Aorta (tissue), 5 donors: ENCODE measurements around the gene STRADB. TPM values are rescaled to one million over a fixed set of nuclear protein-coding genes. Genes with fewer than 3 reads are reported as not detected.

Experiments used
- ATAC-seq: fragments of 200-7000 bp; cut with Tn5 transposase; one replicate; pipeline ENCODE4 v1.9.1; 2022; ENCODE audit warnings: moderate library complexity; ENCODE audit not compliant: low FRiP score
- DNase-seq, 2 donors: peaks; one replicate each; pipeline ENCODE4 v3.0.0-alpha.2; 2020
- H3K27ac ChIP-seq, 2 donors: one replicate each; pipeline ENCODE4 v1.5.1; 2013; ENCODE audit warnings: low read length in 2 of 2, mild to moderate bottlenecking in 2 of 2, moderate library complexity in 2 of 2, control low read depth in 1 of 2, inconsistent platforms in 1 of 2, low read depth in 1 of 2
- H3K27me3 ChIP-seq, 2 donors: one replicate each; pipeline ENCODE4 v1.6.1; 2013; ENCODE audit warnings: control low read depth in 1 of 2, low read length in 1 of 2, mild to moderate bottlenecking in 1 of 2, moderate library complexity in 1 of 2; ENCODE audit not compliant: insufficient read depth in 2 of 2, control insufficient read depth in 1 of 2
- H3K36me3 ChIP-seq, 2 donors: one replicate each; pipeline ENCODE4 v1.6.1; 2013; ENCODE audit warnings: control low read depth in 1 of 2, low read length in 1 of 2, mild to moderate bottlenecking in 1 of 2; ENCODE audit not compliant: insufficient read depth in 2 of 2, control insufficient read depth in 1 of 2
- H3K4me1 ChIP-seq, 2 donors: one replicate each; pipeline ENCODE4 v1.6.1; 2013; ENCODE audit warnings: low read length in 2 of 2, control low read depth in 1 of 2, mild to moderate bottlenecking in 1 of 2, moderate library complexity in 1 of 2; ENCODE audit not compliant: insufficient read depth in 2 of 2, control insufficient read depth in 1 of 2
- H3K4me3 ChIP-seq, 2 donors: one replicate each; pipeline ENCODE4 v1.5.1; 2013; ENCODE audit warnings: low read length in 2 of 2, control low read depth in 1 of 2, mild to moderate bottlenecking in 1 of 2
- H3K9me3 ChIP-seq: one replicate; pipeline ENCODE4 v1.6.1; 2013; ENCODE audit warnings: mild to moderate bottlenecking, low read length; ENCODE audit not compliant: control insufficient read depth
- WGBS, 2 donors: extraction: QIAGEN DNeasy Blood & Tissue Kit; methylation state at CpG; one replicate each; pipeline ENCODE4 v1.1.7; 2013; 5-methylcytosine and 5-hydroxymethylcytosine counted together
- intact Hi-C, 2 donors: fragments of 100-400 bp; cut with DNase I; formaldehyde crosslinking; loops; one replicate each; pipeline versions ENCODE4 v1.14.2 to v1.15.0; 2022
- polyA plus RNA-seq, 2 donors: library from polyadenylated mRNA; stranded (reverse); fragments of 200-250 nt; gene quantifications; one replicate each; pipeline ENCODE4 v1.2.3, GENCODE V29; 2013
- total RNA-seq, 2 donors: library from RNA; stranded (reverse); fragmentation: NEBNext Ultra II Directional; extraction: Animal tissue kit (Norgen Biotek cat#: 25700); gene quantifications; one replicate each; pipeline ENCODE4 v1.2.1, GENCODE V29; 2021
- donor health status: healthy with polysubstance abuse.
- donor health status: Bipolar disorder and iron deficiency.
- donor health status: DM: no; HTN: no; CAD: no.
- donor health status: DM: no; HTN: no; CAD: no.
- donor health status: DM: yes; HTN: yes; CAD: no.

The STRADB gene
- total and polyA plus RNA-seq, 4 donors = 15.5 to 29.7 (median 16.7) TPM

DNA sequence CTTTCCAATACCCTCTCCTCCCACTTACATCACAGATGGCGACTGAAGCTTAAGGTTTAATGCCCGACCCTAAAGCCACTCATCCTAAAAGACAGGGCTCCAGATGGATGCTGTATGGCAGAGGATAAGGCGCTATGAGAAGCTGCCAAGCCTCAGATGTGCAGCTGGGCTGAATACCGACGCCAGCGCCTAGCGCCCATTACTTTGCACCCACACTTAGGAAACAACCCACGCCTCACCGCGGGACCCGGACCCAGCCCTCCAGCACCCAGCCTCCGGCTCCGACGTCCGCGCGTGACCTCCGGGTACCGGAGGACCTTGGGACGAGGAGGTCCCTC lies 617 bp upstream of the STRADB start:
- DNase-seq (no peak), ATAC-seq (peak; percentile 64)
- Histone ChIP-seq H3K9me3 (no peaks in the 10 kb centered on the region), H3K27me3 (no peaks in the 10 kb centered on the region), H3K4me3 (peak overlapping the region; percentile 78 to 98), H3K4me1 (peaks cover 6 to 8% of the 10 kb centered on the region in 2 donors), H3K36me3 (no peaks in the 10 kb centered on the region), H3K27ac (peak overlapping the region in 1 of 2 donors; percentile 77)
- WGBS, 2 donors = 1% methylated on average over 17 to 20 of the region's 20 CpGs
- intact Hi-C loops = loop anchor here (2.0 to 10.0 kb wide), 4 partner anchors 44 to 216 kb away; no protein-coding TSS in a partner anchor

DNA sequence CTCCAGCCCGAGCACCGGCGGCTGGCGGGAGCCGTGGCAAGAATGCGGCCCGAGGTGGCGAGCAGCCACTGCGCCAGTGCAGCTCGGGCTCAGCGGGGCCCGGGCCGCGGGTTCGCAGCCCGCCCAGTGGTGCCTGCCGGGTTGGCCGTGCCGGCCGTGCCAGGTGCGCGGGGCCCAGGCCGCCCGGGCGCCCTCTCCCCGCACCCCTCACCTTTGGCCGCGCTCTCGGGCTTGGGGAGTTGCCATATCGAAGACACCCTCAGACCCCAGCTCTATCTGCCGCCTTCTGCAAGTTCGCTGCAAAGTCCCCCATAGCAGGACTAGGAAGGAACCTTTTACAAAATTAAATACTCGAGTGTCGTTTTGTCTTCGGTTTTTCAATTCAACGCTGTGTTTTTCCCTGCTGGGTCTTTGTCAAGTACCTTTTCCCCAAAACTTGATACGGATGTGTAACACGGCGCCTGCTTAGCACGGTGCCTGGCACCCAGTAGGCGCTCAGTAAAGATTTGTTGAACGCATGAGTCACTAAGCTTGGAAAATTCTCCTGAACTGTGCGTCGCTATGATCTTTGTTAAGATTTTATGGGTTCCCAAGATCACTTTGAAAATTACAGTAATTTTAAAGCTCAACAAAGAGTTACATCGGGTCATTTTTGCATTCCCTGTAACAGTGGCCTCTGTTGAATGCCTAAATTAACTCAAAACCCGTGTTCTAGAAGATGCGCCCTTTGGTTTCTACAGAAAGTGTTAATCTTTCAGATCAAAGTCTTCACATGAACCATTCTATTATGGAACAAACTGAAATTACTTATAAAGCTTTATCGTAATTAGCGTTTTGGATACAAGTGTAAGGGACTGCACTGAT lies 750 bp downstream of the STRADB start:
- Histone ChIP-seq H3K27ac (peak overlapping the region in 1 of 2 donors; percentile 71), H3K9me3 (no peaks in the 10 kb centered on the region), H3K4me1 (peaks cover 6% of the 10 kb centered on the region in 2 donors), H3K27me3 (no peaks in the 10 kb centered on the region), H3K36me3 (no peaks in the 10 kb centered on the region), H3K4me3 (peak overlapping the region; percentile 89 to 98)
- intact Hi-C loops = loop anchor here (5.0 to 10.0 kb wide), 3 partner anchors 45 to 217 kb away; no protein-coding TSS in a partner anchor
- DNase-seq = no peak
- ATAC-seq = peak; percentile 51
- whole genome bisulfite sequencing, 2 donors = 8 to 14% methylated on average over 33 to 49 of the region's 49 CpGs

DNA sequence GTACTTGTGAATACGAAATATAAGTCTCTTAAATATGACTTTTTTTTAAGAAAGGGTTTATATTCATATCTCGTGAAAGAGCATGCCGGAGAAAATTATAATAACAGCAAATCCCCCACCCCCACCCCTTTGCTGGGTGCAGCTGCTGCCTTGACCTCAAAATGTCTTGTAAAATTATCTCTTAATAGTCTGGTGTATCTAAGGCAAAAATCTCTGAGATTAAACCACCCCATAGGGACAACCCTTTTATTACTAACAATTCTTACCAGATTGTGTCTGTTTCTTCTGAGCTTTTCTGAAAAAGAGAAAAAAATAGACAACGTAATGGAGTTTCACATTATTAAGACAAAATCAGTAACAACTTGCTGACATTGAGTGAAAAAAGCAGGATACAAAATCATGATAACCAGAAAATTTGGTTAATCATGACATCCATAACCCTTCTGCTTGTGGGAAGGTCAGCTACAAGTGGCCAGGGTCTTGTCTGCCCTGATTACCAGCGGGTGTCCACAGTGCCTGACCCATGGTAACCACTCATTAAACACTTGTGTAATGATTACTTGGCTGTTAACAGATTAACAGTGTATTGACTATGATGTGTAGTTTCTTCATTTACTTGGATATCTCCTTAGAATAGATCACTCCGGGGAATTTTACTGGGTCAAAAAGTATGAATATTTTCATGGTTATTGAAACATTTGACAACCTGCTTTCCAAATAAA lies 1.5 kb downstream of the STRADB start:
- Histone ChIP-seq H3K4me3 (no peak overlapping the region), H3K27ac (no peak overlapping the region), H3K4me1 (peaks cover 0 to 6% of the 10 kb centered on the region in 2 donors), H3K9me3 (no peaks in the 10 kb centered on the region), H3K27me3 (no peaks in the 10 kb centered on the region), H3K36me3 (no peaks in the 10 kb centered on the region)
- intact Hi-C loops = loop anchor here (5.0 to 10.0 kb wide), 3 partner anchors 46 to 218 kb away; no protein-coding TSS in a partner anchor
- WGBS, 2 donors = 93 to 96% methylated on average over 6 of the region's 6 CpGs
- ATAC-seq (no peak), DNase-seq (no peak)

DNA sequence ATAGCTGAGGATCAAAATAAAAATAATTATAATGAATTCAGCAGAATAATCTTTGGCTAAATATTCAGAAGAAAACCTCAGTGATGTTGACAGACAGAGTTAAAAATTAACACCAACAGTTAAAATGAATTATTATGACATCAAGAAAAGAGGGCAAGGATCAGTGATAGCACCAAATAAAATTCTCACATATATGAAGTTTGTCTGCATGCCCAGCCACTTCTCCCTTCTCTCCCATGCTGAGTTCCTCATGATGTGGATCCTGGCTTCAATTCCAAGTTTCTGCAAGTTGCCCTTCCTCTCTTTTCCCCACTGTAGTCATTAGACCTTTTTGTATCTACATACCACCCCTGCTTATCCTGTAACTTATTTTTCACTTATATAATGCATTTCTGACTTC lies 6.8 kb downstream of the STRADB start:
- Histone ChIP-seq H3K9me3 (no peaks in the 10 kb centered on the region), H3K27me3 (no peaks in the 10 kb centered on the region), H3K36me3 (peaks cover 0 to 2% of the 10 kb centered on the region in 2 donors), H3K4me3 (no peak overlapping the region), H3K4me1 (no peaks in the 10 kb centered on the region), H3K27ac (no peak overlapping the region)
- ATAC-seq (no peak), DNase-seq (no peak)
- intact Hi-C loops = loop anchor here in 1 of 2 donors (10.0 kb wide), 2 partner anchors 176 to 224 kb away; no protein-coding TSS in a partner anchor

DNA sequence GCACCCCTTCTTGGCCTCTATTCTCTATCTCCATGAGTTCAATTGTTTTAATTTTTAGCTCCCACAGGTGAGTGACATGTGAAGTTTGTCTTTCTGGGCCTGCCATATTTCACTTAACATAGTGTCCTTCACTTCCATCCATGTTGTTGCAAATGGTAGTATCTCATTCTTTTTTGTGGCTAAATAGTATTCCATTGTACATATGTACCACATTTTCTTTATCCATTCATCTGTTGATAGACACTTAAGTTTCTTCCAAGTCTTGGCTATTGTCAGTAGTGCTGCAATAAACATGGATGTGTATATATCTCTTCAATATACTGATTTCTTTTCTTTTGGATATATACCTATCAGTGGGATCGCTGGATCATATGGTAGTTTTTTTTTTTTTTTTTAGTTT lies 9.0 kb downstream of the STRADB start:
- DNase-seq = no peak
- Histone ChIP-seq H3K27me3 (no peaks in the 10 kb centered on the region), H3K4me1 (no peaks in the 10 kb centered on the region), H3K4me3 (no peak overlapping the region), H3K27ac (no peak overlapping the region), H3K9me3 (no peaks in the 10 kb centered on the region), H3K36me3 (peaks cover 0 to 4% of the 10 kb centered on the region in 2 donors)
- intact Hi-C loops = no loop called here
- ATAC-seq = no peak
- 100% methylated on average over 1 of the region's 1 CpG for WGBS, 2 donors

DNA sequence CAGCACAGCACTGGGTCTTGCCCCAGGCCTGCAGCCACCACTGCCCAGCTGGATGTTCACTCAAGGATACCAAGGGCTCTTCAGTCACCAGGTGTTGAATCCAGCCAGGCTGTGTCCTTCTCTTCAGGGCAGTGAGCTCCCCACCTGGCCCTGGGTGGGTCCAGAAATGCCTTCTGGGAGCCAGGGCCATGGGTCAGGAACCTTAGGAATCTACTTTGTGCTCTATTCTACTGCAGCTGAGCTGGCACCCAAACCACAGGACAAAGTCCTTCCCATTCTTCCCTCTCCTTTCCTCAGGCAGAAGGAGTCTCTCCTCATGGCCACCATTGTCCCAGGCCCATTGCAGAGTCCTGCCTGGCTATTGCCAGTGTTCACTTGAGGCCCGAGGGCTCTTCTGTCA lies 13.0 kb downstream of the STRADB start:
- no peaks in the 10 kb centered on the region for H3K27me3 ChIP-seq
- no peaks in the 10 kb centered on the region for H3K9me3 ChIP-seq
- H3K36me3 ChIP-seq = peaks cover 0 to 4% of the 10 kb centered on the region in 2 donors
- 86 to 90% methylated on average over 1 of the region's 1 CpG for WGBS, 2 donors
- ATAC-seq (no peak), DNase-seq (no peak)
- H3K27ac ChIP-seq = no peak overlapping the region
- no peak overlapping the region for H3K4me3 ChIP-seq
- intact Hi-C loops = no loop called here
- no peaks in the 10 kb centered on the region for H3K4me1 ChIP-seq

DNA sequence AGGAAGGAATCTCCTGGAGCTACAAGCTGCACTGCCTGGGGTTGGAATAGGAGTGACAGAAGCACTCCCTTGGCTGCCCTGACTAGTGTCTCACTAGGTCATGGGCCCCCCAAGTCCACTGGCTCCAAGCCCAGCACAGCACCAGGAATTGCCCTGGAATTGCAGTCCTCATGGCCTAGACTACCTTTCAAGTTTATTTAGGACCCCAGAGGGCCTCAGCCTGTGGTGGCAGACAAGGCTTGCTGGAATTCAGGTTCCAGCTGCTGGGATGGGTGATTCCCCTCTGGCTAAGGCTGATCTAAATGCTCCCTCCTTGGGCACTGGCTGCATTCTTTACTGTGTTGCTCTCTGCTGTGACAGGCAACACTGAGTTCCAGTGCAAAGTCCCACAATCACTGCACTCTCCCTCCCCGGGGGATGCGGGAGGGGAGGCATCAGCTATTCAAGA lies 14.0 kb downstream of the STRADB start:
- ATAC-seq (no peak), DNase-seq (no peak)
- H3K9me3 ChIP-seq = no peaks in the 10 kb centered on the region
- H3K4me1 ChIP-seq = no peaks in the 10 kb centered on the region
- H3K36me3 ChIP-seq = peaks cover 0 to 3% of the 10 kb centered on the region in 2 donors
- H3K4me3 ChIP-seq = no peak overlapping the region
- no peak overlapping the region for H3K27ac ChIP-seq
- intact Hi-C loops = no loop called here
- WGBS, 2 donors = 89 to 90% methylated on average over 2 of the region's 2 CpGs
- H3K27me3 ChIP-seq = no peaks in the 10 kb centered on the region

DNA sequence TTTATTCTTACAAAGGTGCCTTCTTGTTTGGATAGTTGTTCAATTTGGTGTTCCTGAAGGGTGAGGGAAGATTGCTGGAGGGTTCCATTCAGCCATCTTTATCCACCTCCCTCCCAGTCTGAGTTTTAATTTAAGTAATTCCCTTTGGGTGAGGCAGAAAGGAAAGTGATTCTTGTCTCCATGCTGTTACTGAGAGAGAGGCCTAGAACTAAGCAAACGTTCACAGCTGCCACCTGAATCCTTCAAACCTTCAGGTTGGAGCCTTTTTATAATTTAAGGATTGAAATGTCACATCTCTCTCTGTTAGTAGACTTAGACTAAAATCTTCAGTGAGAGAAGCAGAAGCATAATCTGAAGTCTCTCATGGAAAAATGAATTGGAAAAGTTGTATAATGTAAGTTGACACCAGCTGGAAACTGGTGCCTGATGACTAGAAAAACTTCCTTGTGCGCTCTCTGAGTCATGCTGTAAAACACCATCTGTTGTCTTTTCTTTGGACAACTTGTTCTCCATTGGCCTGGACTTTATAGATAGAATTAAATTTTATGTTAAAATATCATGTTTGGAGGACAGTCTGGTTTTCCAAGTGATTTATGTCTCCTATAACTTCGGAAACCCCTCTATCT lies 14.6 kb downstream of the STRADB start:
- no peak for DNase-seq
- Histone ChIP-seq H3K4me1 (no peaks in the 10 kb centered on the region), H3K4me3 (no peak overlapping the region), H3K27me3 (no peaks in the 10 kb centered on the region), H3K9me3 (no peaks in the 10 kb centered on the region), H3K36me3 (peaks cover 0 to 3% of the 10 kb centered on the region in 2 donors), H3K27ac (no peak overlapping the region)
- intact Hi-C loops = no loop called here
- ATAC-seq = peak; percentile 76
- 55% methylated on average over 3 of the region's 3 CpGs for WGBS, 2 donors
